H9 (cell line): Measurements from ENCODE around the gene LAMB4. TPM values are rescaled to one million over a fixed set of nuclear protein-coding genes. Genes with fewer than 3 reads are reported as not detected.

Experiments
- DNase-seq: peaks from one replicate; pipeline ENCODE4 v3.0.0-alpha.2; 2017
- H2AFZ ChIP-seq: one replicate; pipeline ENCODE4 v1.6.1; 2013; ENCODE audit warnings: mild to moderate bottlenecking, low read length, control low read depth, moderate library complexity
- H2AK5ac ChIP-seq: 2 replicates; pipeline ENCODE4 v1.6.1; 2013; ENCODE audit warnings: low read length, control low read depth, mixed read lengths; ENCODE audit not compliant: insufficient read length
- H2BK120ac ChIP-seq: one replicate; pipeline ENCODE4 v1.6.1; 2013; ENCODE audit warnings: low read depth, mild to moderate bottlenecking, low read length, control low read depth, inconsistent platforms; ENCODE audit not compliant: poor library complexity, severe bottlenecking
- H2BK12ac ChIP-seq: 2 replicates; pipeline ENCODE4 v1.6.1; 2013; ENCODE audit warnings: low read length, control low read depth, mixed read lengths, low read depth; ENCODE audit not compliant: insufficient read length
- H2BK15ac ChIP-seq: 2 replicates; pipeline ENCODE4 v1.6.1; 2013; ENCODE audit warnings: low read depth, low read length, control low read depth
- H2BK20ac ChIP-seq: one replicate; pipeline ENCODE4 v1.6.1; 2013; ENCODE audit warnings: low read depth, mild to moderate bottlenecking, low read length, control low read depth, inconsistent platforms; ENCODE audit not compliant: poor library complexity, severe bottlenecking
- H2BK5ac ChIP-seq: 2 replicates; pipeline ENCODE4 v1.6.1; 2013; ENCODE audit warnings: low read length, control low read depth, mixed read lengths; ENCODE audit not compliant: insufficient read length
- H3K14ac ChIP-seq: 2 replicates; pipeline ENCODE4 v1.6.1; 2013; ENCODE audit warnings: low read length, control low read depth; ENCODE audit not compliant: insufficient read depth
- H3K18ac ChIP-seq: 2 replicates; pipeline ENCODE4 v1.6.1; 2013; ENCODE audit warnings: low read depth, mild to moderate bottlenecking, mixed read lengths, low read length, control low read depth; ENCODE audit not compliant: insufficient read length
- H3K23ac ChIP-seq: 2 replicates; pipeline ENCODE4 v1.6.1; 2013; ENCODE audit warnings: low read length, control low read depth, mixed read lengths, low read depth; ENCODE audit not compliant: insufficient read length
- H3K23me2 ChIP-seq: 2 replicates; pipeline ENCODE4 v1.6.1; 2013; ENCODE audit warnings: low read depth, mild to moderate bottlenecking, mixed read lengths, low read length, control low read depth; ENCODE audit not compliant: insufficient read length, poor library complexity, severe bottlenecking
- H3K27ac ChIP-seq: 2 replicates; pipeline ENCODE4 v1.5.1; 2013; ENCODE audit warnings: low read length, control low read depth, mixed read lengths, low read depth; ENCODE audit not compliant: insufficient read length
- H3K27me3 ChIP-seq: 2 replicates; pipeline ENCODE4 v1.6.1; 2013; ENCODE audit warnings: low read length, control low read depth, inconsistent platforms; ENCODE audit not compliant: insufficient read depth
- H3K4ac ChIP-seq: 2 replicates; pipeline ENCODE4 v1.6.1; 2013; ENCODE audit warnings: low read depth, mild to moderate bottlenecking, control low read depth, inconsistent platforms, low read length, moderate library complexity
- H3K4me1 ChIP-seq: 2 replicates; pipeline ENCODE4 v1.6.1; 2013; ENCODE audit warnings: low read length, control low read depth, inconsistent platforms; ENCODE audit not compliant: insufficient read depth
- H3K4me2 ChIP-seq: 2 replicates; pipeline ENCODE4 v1.6.1; 2013; ENCODE audit warnings: low read length, control low read depth, mixed read lengths; ENCODE audit not compliant: insufficient read length, insufficient read depth
- H3K56ac ChIP-seq: 2 replicates; pipeline ENCODE4 v1.6.1; 2013; ENCODE audit warnings: low read depth, mild to moderate bottlenecking, mixed read lengths, low read length, control low read depth; ENCODE audit not compliant: insufficient read length
- H3K79me1 ChIP-seq: 2 replicates; pipeline ENCODE4 v1.6.1; 2013; ENCODE audit warnings: low read depth, mild to moderate bottlenecking, moderate library complexity, low read length, control low read depth, inconsistent platforms; ENCODE audit not compliant: insufficient read depth, poor library complexity, severe bottlenecking
- H3K79me2 ChIP-seq: 2 replicates; pipeline ENCODE4 v1.6.1; 2013; ENCODE audit warnings: low read length, control low read depth, inconsistent platforms; ENCODE audit not compliant: insufficient read depth
- H3K9ac ChIP-seq: 2 replicates; pipeline ENCODE4 v1.6.1; 2013; ENCODE audit warnings: low read length, control low read depth, mixed read lengths; ENCODE audit not compliant: insufficient read length; ENCODE audit errors: extremely low read depth
- H3K9me3 ChIP-seq: one replicate; pipeline ENCODE4 v1.6.1; 2013; ENCODE audit warnings: low read depth, low read length, inconsistent platforms; ENCODE audit not compliant: control insufficient read depth
- H3T11ph ChIP-seq: one replicate; pipeline ENCODE4 v1.6.1; 2013; ENCODE audit warnings: mild to moderate bottlenecking, low read length, control low read depth, inconsistent platforms
- H4K20me1 ChIP-seq: one replicate; pipeline ENCODE4 v1.6.1; 2013; ENCODE audit not compliant: control insufficient read depth, insufficient read length, insufficient read depth
- H4K5ac ChIP-seq: 2 replicates; pipeline ENCODE4 v1.6.1; 2013; ENCODE audit warnings: low read depth, mild to moderate bottlenecking, mixed read lengths, low read length, control low read depth; ENCODE audit not compliant: insufficient read length
- H4K8ac ChIP-seq: replicated peaks from 2 replicates; pipeline ENCODE4 v1.6.1; 2013; ENCODE audit warnings: low read length, control low read depth, mixed read lengths, low read depth; ENCODE audit not compliant: insufficient read length
- H4K91ac ChIP-seq: 2 replicates; pipeline ENCODE4 v1.6.1; 2013; ENCODE audit warnings: low read depth, mild to moderate bottlenecking, moderate library complexity, mixed read lengths, low read length, control low read depth; ENCODE audit not compliant: insufficient read length
- H3K27ac Mint-ChIP-seq, 3 experiments: 2 replicates in 2 of 3; 3 replicates in 1 of 3; pipeline ENCODE4 v1.8.0; 2020 to 2021; ENCODE audit warnings: mixed read lengths in 3 of 3, mild to moderate bottlenecking in 1 of 3, moderate library complexity in 1 of 3
- H3K27me3 Mint-ChIP-seq: 2 replicates; pipeline ENCODE4 v1.8.0; 2021; ENCODE audit warnings: low read depth, mild to moderate bottlenecking, moderate library complexity, mixed read lengths
- H3K36me3 Mint-ChIP-seq, 3 experiments: 2 replicates in 2 of 3; 3 replicates in 1 of 3; pipeline ENCODE4 v1.8.0; 2020 to 2021; ENCODE audit warnings: low read depth in 3 of 3, mixed read lengths in 3 of 3; ENCODE audit not compliant: insufficient read depth in 1 of 3
- H3K4me1 Mint-ChIP-seq, 2 experiments: 2 replicates each; pipeline ENCODE4 v1.8.0; 2020; ENCODE audit warnings: mixed read lengths in 2 of 2
- H3K4me3 Mint-ChIP-seq, 2 experiments: 2 replicates in 1 of 2; 3 replicates in 1 of 2; pipeline ENCODE4 v1.8.0; 2020 to 2021; ENCODE audit warnings: mild to moderate bottlenecking in 2 of 2, mixed read lengths in 2 of 2, moderate library complexity in 1 of 2
- H3K9me3 Mint-ChIP-seq, 2 experiments: 2 replicates in 1 of 2; 3 replicates in 1 of 2; pipeline ENCODE4 v1.8.0; 2020; ENCODE audit warnings: mild to moderate bottlenecking in 2 of 2, mixed read lengths in 2 of 2, moderate library complexity in 1 of 2
- CTCF ChIP-seq: fragments of 200-600 bp; sonication (generic); conservative IDR thresholded peaks from 3 replicates; pipeline ENCODE4 v1.8.0; 2021; ENCODE audit warnings: antibody characterized with exemption, mild to moderate bottlenecking
- WGBS: extraction: QIAGEN DNeasy Blood & Tissue Kit; methylation state at CpG from one replicate; pipeline ENCODE4 v1.1.7; 2013; ENCODE audit warnings: missing lambda C conversion rate, low lambda C conversion rate, mixed read lengths; ENCODE audit not compliant: insufficient read length; ENCODE audit errors: extremely low coverage; 5-methylcytosine and 5-hydroxymethylcytosine counted together
- long read RNA-seq: library from polyadenylated mRNA; unstranded; transcript quantifications from one replicate; pipeline ENCODE4 v2.0.0, GENCODE V29; 2020
- total RNA-seq: library from RNA; stranded (reverse); gene quantifications from 2 replicates; pipeline ENCODE4 v1.2.1, GENCODE V29; 2021

LAMB4 gene
- total RNA-seq = not detected in 2 replicates
- long read RNA-seq = 0 reads

GRCh38 chr7:108130261-108130660 is at the start of gene LAMB4:
Gene LAMB4, minus strand, starts transcription at chr7:108130361. Its CDS starts 7,197 bp downstream, at chr7:108123164.
- Histone ChIP-seq H3K18ac (no peak within 1 kb of the TSS), H2BK5ac (no peak within 1 kb of the TSS), H3K56ac (no peak within 1 kb of the TSS), H3K4me1 (no peaks in the 10 kb centered on the region), H4K5ac (no peak within 1 kb of the TSS), H4K8ac (no peak within 1 kb of the TSS), H3K27ac (no peak within 1 kb of the TSS), H3K14ac (no peak within 1 kb of the TSS), H4K91ac (no peak within 1 kb of the TSS), H3K23me2 (no peaks in the 10 kb centered on the region), H3K23ac (no peak within 1 kb of the TSS), H2BK15ac (no peak within 1 kb of the TSS), H3K79me2 (no peaks in the 10 kb centered on the region), H3K79me1 (no peaks in the 10 kb centered on the region), H2BK12ac (no peak within 1 kb of the TSS), H3T11ph (no peak within 1 kb of the TSS), H2BK20ac (no peak within 1 kb of the TSS), H2AFZ (no peak within 1 kb of the TSS), H3K9ac (no peak within 1 kb of the TSS), H3K4me2 (no peak within 1 kb of the TSS), H2BK120ac (no peak within 1 kb of the TSS), H4K20me1 (no peaks in the 10 kb centered on the region), H3K4ac (no peak within 1 kb of the TSS), H2AK5ac (no peak within 1 kb of the TSS), H3K9me3 (no peaks in the 10 kb centered on the region), H3K27me3 (no peaks in the 10 kb centered on the region)
- Mint-ChIP-seq H3K27me3 (peaks cover 1% of the 10 kb centered on the region; the same call in 1 of the 2 replicates), H3K9me3 (no peaks in the 10 kb centered on the region), H3K4me1 (peaks cover 5 to 9% of the 10 kb centered on the region in 2 experiments), H3K27ac (0 out of 7 replicates have a peak within 1 kb of the TSS, but pooled peaks of 1 of the 3 experiments have one; percentile 17), H3K4me3 (no peak within 1 kb of the TSS), H3K36me3 (no peaks in the 10 kb centered on the region)
- TF ChIP-seq CTCF = no peak
- no peak for DNase-seq
- WGBS = no CpG with 5 or more reads among the region's 3 CpGs
